HG03103 (cell line): ENCODE measurements around the gene SAP30L.

Source experiments
- ATAC-seq: cut with Tn5 transposase; IDR thresholded peaks from one replicate; pipeline ENCODE4 v1.9.1; 2021; ENCODE audit warnings: low read depth; ENCODE audit not compliant: unreplicated experiment

SAP30L gene

DNA sequence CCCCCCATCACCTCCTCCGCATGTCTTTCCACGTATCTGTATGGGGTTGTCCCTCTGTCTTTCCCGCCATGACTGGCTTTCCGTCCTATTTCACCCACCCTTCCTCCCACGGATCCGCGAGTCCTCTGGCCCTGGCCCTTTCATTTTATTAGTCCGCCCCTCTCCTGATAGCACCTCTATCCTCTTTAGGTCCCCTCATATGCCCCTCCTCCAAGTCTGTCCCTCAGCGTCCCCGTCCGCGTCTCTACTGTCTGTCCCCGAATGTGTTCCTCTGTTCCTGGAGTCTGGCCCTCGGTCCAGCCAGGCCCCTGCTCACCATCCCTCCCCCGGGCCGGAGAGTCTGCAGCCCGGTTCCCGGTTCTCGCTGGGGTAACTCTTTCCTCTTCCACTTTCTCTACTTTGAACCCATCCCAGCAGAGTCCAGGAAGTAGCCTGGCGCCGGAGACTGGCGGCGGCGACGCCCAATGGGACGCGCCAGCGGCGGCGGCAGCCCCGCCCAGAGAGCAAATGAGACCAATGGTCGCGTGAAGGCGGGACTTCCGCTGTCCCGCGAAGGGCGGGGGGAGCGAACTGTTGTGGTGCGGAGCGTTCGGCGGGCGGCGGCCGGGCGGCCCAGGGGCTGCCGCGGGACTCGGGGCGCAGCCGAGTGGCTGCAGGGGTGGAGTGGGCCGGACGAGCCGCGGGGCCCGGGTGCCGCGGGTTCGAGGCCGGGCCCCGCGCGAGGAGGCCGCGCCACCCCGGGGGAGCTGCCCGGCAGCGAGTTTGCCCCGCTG is at the start of gene SAP30L:
Gene SAP30L (plus strand): TSS at position 576 of the 773 bp plus-strand sequence. CDS start 608 bp downstream, outside the sequence.
- peak; percentile 87 for ATAC-seq

DNA sequence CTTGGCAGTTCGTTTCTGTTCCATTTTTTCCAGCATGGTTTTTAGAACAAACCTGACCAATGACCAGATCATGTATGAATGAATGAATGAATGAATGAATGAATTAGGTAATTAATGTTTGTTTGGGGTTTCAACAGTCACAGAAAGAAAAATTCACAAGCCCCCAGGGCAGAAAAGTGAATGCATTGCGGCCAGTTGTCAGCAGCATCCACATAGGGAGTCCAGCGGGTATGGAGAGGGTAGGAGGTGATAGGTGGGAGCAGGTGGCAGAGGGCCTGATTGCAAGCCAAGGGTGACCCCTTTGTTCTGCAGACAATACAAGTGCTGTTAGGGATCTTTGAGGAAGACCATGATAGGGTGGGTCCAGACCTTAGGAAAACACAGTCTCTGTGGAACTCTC is 49.7 kb upstream of the SAP30L start:
- ATAC-seq: no peak

DNA sequence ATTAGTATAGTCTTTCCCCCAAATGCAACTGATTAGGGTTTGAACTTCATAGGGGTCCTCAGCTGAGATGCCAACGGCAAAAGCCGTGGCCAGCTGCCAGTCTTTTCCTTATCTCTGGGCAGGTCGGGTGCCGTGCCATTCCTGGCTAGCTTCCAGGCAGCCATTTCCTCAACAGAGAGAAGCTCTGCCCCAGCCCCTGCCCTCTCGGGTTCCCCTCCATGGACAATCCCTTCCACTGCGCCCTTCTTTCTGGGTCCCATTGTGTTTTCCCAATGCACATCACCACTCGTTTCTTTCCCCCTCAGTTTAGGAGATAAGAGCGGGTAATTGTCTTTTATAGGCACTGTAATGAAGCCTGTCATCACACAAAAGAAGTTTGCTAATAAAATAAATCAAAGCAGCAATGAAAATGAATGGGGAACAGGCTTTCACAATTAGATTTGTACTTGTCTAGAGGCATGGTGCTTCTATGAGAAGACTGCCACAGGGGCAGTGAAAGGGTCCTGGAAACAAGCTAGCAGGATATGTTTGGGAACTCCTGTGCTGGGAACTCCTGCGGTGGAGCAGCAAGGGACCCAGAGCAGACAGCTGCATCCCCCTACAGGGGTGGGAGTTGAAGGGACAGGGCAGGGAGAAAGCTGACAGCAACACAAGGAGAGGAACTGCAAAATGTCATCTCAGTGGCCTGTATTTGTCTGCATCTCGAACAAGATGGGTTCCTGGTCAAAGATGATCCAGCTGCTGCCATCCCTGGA is 48.0 kb upstream of the SAP30L start:
- no peak for ATAC-seq

- no peak for ATAC-seq
Observed at GRCh38 chr5:154400678-154401077, 45.1 kb upstream of the SAP30L start.

GRCh38 chr5:154401355-154401754 is 44.4 kb upstream of the SAP30L start:
- no peak for ATAC-seq

DNA sequence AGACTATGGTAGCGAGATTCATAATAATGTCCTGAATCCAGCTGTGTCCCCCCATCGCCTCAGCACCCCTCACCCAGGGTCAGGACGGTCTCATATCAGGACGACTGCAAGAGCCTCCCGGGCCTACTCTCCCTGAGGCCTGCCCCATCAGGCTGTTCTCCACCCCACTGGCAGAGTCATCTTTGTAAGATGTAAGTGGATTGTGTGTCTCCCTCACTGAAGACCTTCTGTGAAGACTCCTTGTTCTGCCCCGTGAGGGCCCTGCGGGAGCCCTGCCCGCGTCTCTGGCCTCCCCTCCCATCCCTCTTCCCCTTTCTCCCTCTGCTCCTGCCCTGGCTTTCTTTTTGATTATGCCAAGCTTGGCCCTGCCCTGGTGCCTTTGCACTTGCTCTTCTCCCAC is 43.9 kb upstream of the SAP30L start:
- ATAC-seq: no peak

- ATAC-seq: no peak
Observed at GRCh38 chr5:154402611-154403010, 43.2 kb upstream of the SAP30L start.

DNA sequence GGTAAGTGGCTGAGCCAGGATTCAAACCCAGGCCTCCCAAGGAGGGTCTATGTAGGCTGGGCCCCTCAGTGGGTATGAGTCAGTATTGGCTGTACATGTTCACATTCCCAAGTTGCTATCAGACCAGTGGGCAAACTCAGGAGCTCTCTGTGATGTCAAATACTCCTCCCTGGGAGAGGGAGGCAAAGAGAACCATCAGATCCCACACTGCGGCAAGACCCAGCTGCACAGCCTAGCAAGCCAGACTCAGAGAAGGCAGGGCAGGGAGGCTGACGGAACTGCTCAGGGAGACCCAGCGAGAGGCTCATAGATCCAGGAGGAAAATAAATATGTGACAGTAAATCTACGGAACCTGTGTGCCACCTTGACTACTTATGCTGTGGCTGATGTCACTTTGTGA is 42.6 kb upstream of the SAP30L start:
- ATAC-seq: no peak

GRCh38 chr5:154403776-154404387 is 41.9 kb upstream of the SAP30L start:
- ATAC-seq: no peak

DNA sequence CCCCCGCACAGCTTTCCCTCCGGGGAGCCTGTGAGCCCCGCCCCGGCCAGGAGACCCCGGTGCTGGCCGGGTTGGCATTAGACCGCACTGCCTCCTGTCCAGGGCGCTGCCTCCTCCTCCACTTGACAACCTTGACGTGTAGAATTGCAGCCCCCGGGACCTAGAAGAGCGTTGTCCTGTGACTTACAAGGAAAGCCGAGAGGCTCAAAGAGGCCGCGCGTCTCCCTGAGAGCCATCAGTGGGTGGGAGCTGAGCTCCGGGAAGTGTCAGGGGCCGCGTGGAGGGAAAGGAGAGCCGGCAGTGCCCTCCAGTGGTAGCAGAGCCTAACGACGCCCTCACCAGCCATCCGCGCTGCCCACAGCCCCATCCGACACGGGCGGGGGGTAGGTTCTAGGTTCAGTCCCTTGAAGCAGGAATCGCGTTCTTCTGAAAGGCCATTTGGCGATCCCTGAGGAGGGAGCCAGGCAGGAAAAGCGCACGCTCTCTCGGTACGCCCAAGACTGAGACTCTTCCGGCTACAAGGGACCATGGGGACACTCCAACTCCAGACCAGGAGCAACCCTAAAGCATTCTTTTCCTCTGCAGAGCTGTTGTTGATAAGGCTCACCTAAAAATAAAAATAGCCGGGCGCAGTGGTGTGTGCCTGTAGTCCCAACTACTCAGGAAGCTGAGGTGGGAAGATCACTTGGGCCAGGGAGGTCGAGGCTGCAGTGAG is 40.6 kb upstream of the SAP30L start:
- ATAC-seq: peak; percentile 98

DNA sequence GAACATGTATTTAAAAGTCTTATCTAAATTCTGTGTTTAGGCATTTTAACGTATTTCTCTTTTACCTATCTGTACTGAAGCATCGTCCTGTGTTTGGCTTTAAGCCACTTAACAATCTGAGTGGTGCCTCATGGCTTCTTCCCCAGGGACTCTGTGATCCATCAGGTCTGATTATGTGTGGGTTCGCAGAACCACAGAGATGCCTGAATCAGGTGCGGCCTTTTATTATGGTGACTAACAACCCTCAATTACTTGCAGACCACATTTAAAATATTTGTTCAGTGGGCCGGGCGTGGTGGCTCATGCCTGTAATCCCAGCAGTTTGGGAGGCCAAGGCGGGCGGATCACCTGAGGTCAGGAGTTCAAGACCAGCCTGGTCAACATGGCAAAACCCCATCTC is 39.6 kb upstream of the SAP30L start:
- no peak for ATAC-seq

DNA sequence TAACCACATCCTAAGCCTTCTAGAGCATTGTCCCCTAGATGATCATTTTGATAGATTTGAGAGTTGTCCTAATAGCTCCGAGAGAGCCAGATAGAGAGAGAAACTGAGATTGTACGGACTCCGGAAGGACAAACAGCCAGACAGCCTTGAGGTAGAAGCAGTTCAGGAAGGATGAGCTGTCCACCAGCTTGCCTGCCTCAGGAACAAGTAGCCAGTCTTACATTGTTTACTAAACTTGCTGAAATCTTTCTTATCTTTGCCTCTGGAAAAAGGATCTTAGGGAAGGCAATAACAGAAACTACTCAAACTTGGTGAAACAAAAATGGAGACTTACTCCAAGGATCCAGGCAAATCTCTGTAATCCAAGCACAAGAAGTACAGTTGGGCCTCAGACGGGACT is 39.0 kb upstream of the SAP30L start:
- ATAC-seq: no peak

DNA sequence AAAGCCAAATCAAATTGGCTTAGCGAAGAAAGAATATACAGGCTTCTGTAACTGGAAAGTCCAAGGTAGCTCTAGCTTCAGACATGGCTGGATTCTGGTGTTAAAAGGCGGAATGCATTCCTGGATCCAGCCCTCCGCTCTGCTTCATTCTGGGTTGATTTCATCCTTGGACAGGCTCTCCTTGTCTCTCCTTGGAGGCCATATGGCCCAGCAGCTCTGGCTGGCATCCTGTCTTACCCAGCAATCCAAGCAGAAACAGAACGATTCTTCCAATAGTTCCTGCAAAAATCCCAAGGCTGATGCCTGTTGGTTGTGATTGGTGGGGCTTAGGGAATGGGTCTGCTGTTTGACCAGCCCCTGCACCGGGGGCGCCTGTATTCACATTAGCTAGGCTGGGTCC is 37.0 kb upstream of the SAP30L start:
- no peak for ATAC-seq

- ATAC-seq: no peak
Observed at GRCh38 chr5:154409230-154409840, 36.5 kb upstream of the SAP30L start.

DNA sequence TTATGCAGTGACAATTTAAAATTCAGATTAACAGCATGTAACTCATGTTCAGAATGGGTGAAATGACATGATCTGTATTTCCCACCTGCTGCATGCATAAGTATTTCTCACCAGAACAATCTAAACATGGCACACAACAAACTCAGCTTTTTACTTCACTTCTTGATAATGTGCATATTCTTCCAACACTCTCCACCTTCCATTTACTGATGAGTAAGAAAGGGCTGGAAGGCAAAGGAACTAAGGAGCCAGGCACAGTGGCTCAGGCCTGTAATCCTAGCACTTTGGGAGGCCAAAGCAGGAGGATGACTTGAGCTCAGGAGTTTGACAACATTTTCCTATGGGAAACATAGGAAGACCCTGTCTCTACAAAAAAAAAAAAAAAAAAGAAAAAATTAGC is 35.8 kb upstream of the SAP30L start:
- ATAC-seq: no peak

DNA sequence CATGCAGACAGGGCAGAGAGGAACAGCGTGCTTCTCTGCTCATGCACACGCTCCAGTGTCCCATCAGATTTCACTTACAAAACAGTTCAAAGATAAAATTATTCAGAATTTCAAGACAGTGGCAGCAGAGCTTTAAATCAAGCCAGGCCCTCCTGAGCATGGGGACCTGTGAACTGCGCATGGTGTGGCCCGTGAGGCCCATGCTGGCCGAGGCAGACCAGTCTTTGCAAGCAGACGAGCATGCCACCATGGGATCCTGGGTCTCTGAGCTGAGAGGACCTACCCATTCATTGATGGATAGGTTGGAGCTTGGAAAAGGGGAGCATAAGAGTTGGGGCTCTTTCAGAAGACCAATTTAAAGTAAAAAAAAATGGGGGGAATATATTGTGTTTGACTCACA is 35.0 kb upstream of the SAP30L start:
- ATAC-seq: no peak

- ATAC-seq: no peak
Observed at GRCh38 chr5:154411338-154411737, 34.5 kb upstream of the SAP30L start.

DNA sequence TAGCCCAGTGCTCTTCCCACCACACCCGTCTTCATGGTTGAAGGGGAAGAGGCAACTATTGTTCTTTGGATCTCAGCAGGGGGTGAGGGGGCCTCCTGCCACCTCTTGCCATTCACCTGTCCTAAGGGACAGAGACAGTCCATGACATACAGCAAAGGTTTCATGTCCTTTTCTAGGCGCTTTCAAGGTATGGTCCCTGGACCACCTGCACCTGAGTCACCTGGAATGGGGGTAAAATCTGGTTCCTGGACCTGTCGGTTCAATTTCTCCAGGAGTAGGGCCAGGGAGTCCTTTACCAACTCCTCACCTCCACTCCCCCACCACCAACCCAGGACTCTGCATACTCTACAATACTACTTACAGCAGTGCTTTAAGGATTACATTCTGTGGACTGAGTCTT is 33.5 kb upstream of the SAP30L start:
- ATAC-seq: no peak

- ATAC-seq: no peak
Observed at GRCh38 chr5:154412925-154413324, 32.9 kb upstream of the SAP30L start.

- no peak for ATAC-seq
Observed at GRCh38 chr5:154415114-154415513, 30.7 kb upstream of the SAP30L start.
